ENCODE measurements around the gene ATXN7L1. TPM values are rescaled to one million over a fixed set of nuclear protein-coding genes. Genes with fewer than 3 reads are reported as not detected.

Gene ATXN7L1
- total RNA-seq, 4 donors from 2014 or later = 8.1 to 13.5 (median 9.1) TPM

GRCh38 chr7:105656922-105657521 lies 219.4 kb downstream of the ATXN7L1 start:
- 72 to 85% methylated on average over 7 of the region's 7 CpGs for WGBS, 2 donors
- no peak overlapping the region for H3K4me3 ChIP-seq (ENCODE audit: low read depth, poor library complexity, severe bottlenecking)
- TF ChIP-seq POLR2A (IDR thresholded peaks at IDR 0.05) = no peak
- TF ChIP-seq CTCF (IDR thresholded peaks at IDR 0.05) = peak in 1 of 3 donors; percentile 11
- DNase-seq (ENCODE audit: low spot score in 2 of 2) = no peak
- intact Hi-C loops (cut with DNase I; ENCODE audit: low total_unique reads) = no loop called here

GRCh38 chr7:105655500-105656380 lies 220.7 kb downstream of the ATXN7L1 start:
- no peak overlapping the region for H3K4me3 ChIP-seq (ENCODE audit: low read depth, poor library complexity, severe bottlenecking)
- no peak for DNase-seq (ENCODE audit: low spot score in 2 of 2)
- TF ChIP-seq POLR2A (IDR thresholded peaks at IDR 0.05) (no peak), CTCF (IDR thresholded peaks at IDR 0.05) (no peak)
- 55 to 57% methylated on average over 17 of the region's 17 CpGs for WGBS, 2 donors
- intact Hi-C loops (cut with DNase I; ENCODE audit: low total_unique reads) = no loop called here

GRCh38 chr7:105655067-105655466 lies 221.3 kb downstream of the ATXN7L1 start:
- intact Hi-C loops (cut with DNase I; ENCODE audit: low total_unique reads) = no loop called here
- TF ChIP-seq CTCF (IDR thresholded peaks at IDR 0.05) = no peak
- TF ChIP-seq POLR2A (IDR thresholded peaks at IDR 0.05) = no peak
- 76 to 77% methylated on average over 3 of the region's 3 CpGs for whole genome bisulfite sequencing, 2 donors
- DNase-seq (ENCODE audit: low spot score in 2 of 2) = no peak
- H3K4me3 ChIP-seq (ENCODE audit: low read depth, poor library complexity, severe bottlenecking) = no peak overlapping the region

- WGBS, 2 donors = 86 to 95% methylated on average over 8 of the region's 8 CpGs
- H3K4me3 ChIP-seq (ENCODE audit: low read depth, poor library complexity, severe bottlenecking) = no peak overlapping the region
- intact Hi-C loops (cut with DNase I; ENCODE audit: low total_unique reads) = loop anchor here (5.0 kb wide), 1 partner anchor 388 kb away; no protein-coding TSS in a partner anchor
- TF ChIP-seq POLR2A (IDR thresholded peaks at IDR 0.05) = no peak
- no peak for TF ChIP-seq CTCF (IDR thresholded peaks at IDR 0.05)
- no peak for DNase-seq (ENCODE audit: low spot score in 2 of 2)
Measured at GRCh38 chr7:105654095-105654686, 222.2 kb downstream of the ATXN7L1 start.

- 87 to 92% methylated on average over 6 of the region's 6 CpGs for WGBS, 2 donors
- intact Hi-C loops (cut with DNase I; ENCODE audit: low total_unique reads) = loop anchor here (5.0 kb wide), 1 partner anchor 389 kb away; no protein-coding TSS in a partner anchor
- no peak for DNase-seq (ENCODE audit: low spot score in 2 of 2)
Measured at GRCh38 chr7:105653441-105654005, 222.9 kb downstream of the ATXN7L1 start.

More at GRCh38 chr7:105653441-105654005, 222.9 kb downstream of the ATXN7L1 start:
- no peak for TF ChIP-seq CTCF (IDR thresholded peaks at IDR 0.05)
- TF ChIP-seq POLR2A (IDR thresholded peaks at IDR 0.05) = no peak
- H3K4me3 ChIP-seq (ENCODE audit: low read depth, poor library complexity, severe bottlenecking) = no peak overlapping the region
